GM23338 (cell line): ENCODE measurements around the gene PARD3. TPM values are rescaled to one million over a fixed set of nuclear protein-coding genes. Genes with fewer than 3 reads are reported as not detected.

ENCODE experiments used
- ATAC-seq: fragments of 200-7000 bp; cut with Tn5 transposase; 3 replicates; pipeline ENCODE4 v1.9.1; 2020
- DNase-seq: peaks from one replicate; pipeline ENCODE4 v3.0.0-alpha.2; 2015; ENCODE audit warnings: low spot score
- H2AFZ ChIP-seq: fragments of 200-600 bp; sonication (generic); 2 replicates; pipeline ENCODE4 v1.8.0; 2016; ENCODE audit warnings: antibody characterized with exemption, mild to moderate bottlenecking, moderate library complexity
- H3F3A ChIP-seq: fragments of 200-600 bp; sonication (generic); replicated peaks from 2 replicates; pipeline ENCODE4 v1.8.0; 2017; ENCODE audit warnings: antibody characterized with exemption, mixed run types, low read depth
- H3K27ac ChIP-seq: fragments of 200-600 bp; sonication (generic); 2 replicates; pipeline ENCODE4 v1.6.1; 2016; ENCODE audit warnings: low read depth
- H3K27me3 ChIP-seq: fragments of 200-600 bp; sonication (generic); 2 replicates; pipeline ENCODE4 v1.8.0; 2016; ENCODE audit warnings: mild to moderate bottlenecking, mixed run types, moderate library complexity; ENCODE audit not compliant: insufficient read depth
- H3K36me3 ChIP-seq: fragments of 200-600 bp; sonication (generic); 2 replicates; pipeline ENCODE4 v1.8.0; 2016; ENCODE audit warnings: mild to moderate bottlenecking; ENCODE audit not compliant: insufficient read depth
- H3K4me1 ChIP-seq: fragments of 200-600 bp; sonication (generic); 2 replicates; pipeline ENCODE4 v1.8.0; 2016; ENCODE audit warnings: mild to moderate bottlenecking, moderate library complexity; ENCODE audit not compliant: insufficient read depth
- H3K4me2 ChIP-seq: fragments of 200-600 bp; sonication (generic); 2 replicates; pipeline ENCODE4 v1.7.1; 2017; ENCODE audit warnings: mixed run types
- H3K4me3 ChIP-seq: fragments of 200-600 bp; sonication (generic); 2 replicates; pipeline ENCODE4 v1.6.1; 2016; ENCODE audit warnings: mixed run types
- H3K79me2 ChIP-seq: fragments of 200-600 bp; sonication (generic); replicated peaks from 2 replicates; pipeline ENCODE4 v1.8.0; 2017; ENCODE audit warnings: mild to moderate bottlenecking; ENCODE audit not compliant: insufficient read depth
- H3K9me2 ChIP-seq: fragments of 200-600 bp; sonication (generic); 2 replicates; pipeline ENCODE4 v1.8.0; 2017; ENCODE audit not compliant: insufficient read depth
- H4K20me1 ChIP-seq: fragments of 200-600 bp; sonication (generic); replicated peaks from 2 replicates; pipeline ENCODE4 v1.8.0; 2017; ENCODE audit warnings: mild to moderate bottlenecking; ENCODE audit not compliant: insufficient read depth
- H3K27ac Mint-ChIP-seq: 2 replicates; pipeline ENCODE4 v1.8.0; 2020; ENCODE audit warnings: inconsistent platforms, mild to moderate bottlenecking, moderate library complexity, mixed read lengths
- H3K27me3 Mint-ChIP-seq: 3 replicates; pipeline ENCODE4 v1.8.0; 2022; ENCODE audit warnings: low read depth, mild to moderate bottlenecking, moderate library complexity, mixed read lengths, inconsistent platforms; ENCODE audit not compliant: insufficient read depth, poor library complexity
- H3K36me3 Mint-ChIP-seq: 3 replicates; pipeline ENCODE4 v1.8.0; 2021; ENCODE audit warnings: low read depth, mild to moderate bottlenecking, inconsistent platforms, moderate library complexity, mixed read lengths
- H3K4me1 Mint-ChIP-seq: 3 replicates; pipeline ENCODE4 v1.8.0; 2020; ENCODE audit warnings: mild to moderate bottlenecking, inconsistent platforms, mixed read lengths
- H3K4me3 Mint-ChIP-seq: 3 replicates; pipeline ENCODE4 v1.8.0; 2021; ENCODE audit warnings: moderate library complexity, mild to moderate bottlenecking, inconsistent platforms, mixed read lengths
- H3K9me3 Mint-ChIP-seq: 3 replicates; pipeline ENCODE4 v1.8.0; 2020; ENCODE audit warnings: moderate library complexity, mild to moderate bottlenecking, inconsistent platforms, mixed read lengths
- ETS1 ChIP-seq: IDR thresholded peaks from 2 replicates; pipeline ENCODE4 v1.6.1; 2016; ENCODE audit warnings: antibody characterized with exemption
- EZH2phosphoT487 ChIP-seq: fragments of 200-600 bp; sonication (generic); IDR thresholded peaks from one replicate; pipeline ENCODE4 v1.8.1; 2018; ENCODE audit warnings: antibody characterized with exemption; ENCODE audit not compliant: unreplicated experiment
- JUNB ChIP-seq: IDR thresholded peaks from one replicate; pipeline ENCODE4 v1.6.1; 2016; ENCODE audit warnings: antibody characterized with exemption; ENCODE audit not compliant: unreplicated experiment
- NANOG ChIP-seq: IDR thresholded peaks from 2 replicates; pipeline ENCODE4 v1.6.1; 2016; ENCODE audit warnings: antibody characterized with exemption, borderline replicate concordance
- POLR2AphosphoS5 ChIP-seq: IDR thresholded peaks from 2 replicates; pipeline ENCODE4 v1.6.1; 2016; ENCODE audit warnings: antibody characterized with exemption, low read depth
- STAT1 ChIP-seq: IDR thresholded peaks from one replicate; pipeline ENCODE4 v1.6.1; 2016; ENCODE audit warnings: antibody characterized with exemption; ENCODE audit not compliant: unreplicated experiment
- ZNF114 ChIP-seq: fragments of 250-450 bp; sonication (Bioruptor Pico); IDR thresholded peaks from 2 replicates; pipeline ENCODE4 v1.5.0; 2020; ENCODE audit warnings: mild to moderate bottlenecking, moderate library complexity
- ZNF331 ChIP-seq: fragments of 250-450 bp; sonication (Bioruptor Pico); IDR thresholded peaks from 2 replicates; pipeline ENCODE4 v1.5.0; 2020; ENCODE audit warnings: low read depth, mild to moderate bottlenecking, moderate library complexity
- polyA plus RNA-seq: library from polyadenylated mRNA; unstranded; fragments of >200 nt; fragmentation: Nextera tagmentation; extraction: Ambion mirVana; gene quantifications from 2 replicates; pipeline ENCODE4 v1.2.1, GENCODE V29; 2016
- total RNA-seq: library from RNA; depleted of rRNA; stranded (reverse); fragments of >200 nt; shearing (Covaris generic); gene quantifications from 2 replicates; pipeline ENCODE4 v1.2.3, GENCODE V29; 2014
- TF ChIP-seq, protein P1 (sequence below): fragments of 250-450 bp; sonication (Bioruptor Pico); IDR thresholded peaks from 2 replicates; pipeline ENCODE4 v1.5.0; 2020; ENCODE audit warnings: mild to moderate bottlenecking, moderate library complexity
- TF ChIP-seq, protein P2 (sequence below): IDR thresholded peaks from one replicate; pipeline ENCODE4 v1.6.1; 2018; ENCODE audit warnings: antibody characterized with exemption; ENCODE audit not compliant: unreplicated experiment

PARD3 gene
- total and polyA plus RNA-seq, 2 experiments from 2014 or later, result 30.2 to 51.4 TPM

DNA sequence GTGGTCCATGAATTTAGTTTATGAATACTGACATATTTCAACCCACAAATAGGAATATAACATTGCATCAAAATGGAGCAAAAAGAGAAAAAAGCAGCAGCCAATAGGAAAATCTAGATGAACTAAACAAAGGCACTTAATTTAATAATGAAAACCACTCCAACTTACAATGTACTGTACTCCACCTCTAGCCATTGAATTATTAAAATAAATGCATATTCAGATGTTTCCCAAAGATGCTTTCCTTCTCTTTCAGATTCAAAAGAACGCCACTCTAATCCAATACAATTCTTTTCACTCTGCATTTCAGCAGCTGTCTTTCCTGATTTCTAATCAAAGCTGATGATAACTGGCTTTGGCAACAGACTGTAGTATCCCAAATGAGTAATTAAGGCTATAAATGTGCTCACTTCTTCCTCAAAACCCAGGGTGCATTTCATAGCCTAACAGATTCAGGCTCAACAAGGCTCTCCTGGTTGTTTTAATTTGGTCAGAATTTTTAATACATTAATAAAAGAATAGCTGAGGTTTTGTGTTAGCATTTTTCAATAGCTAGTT, 577.1 kb downstream of the PARD3 start:
- Histone ChIP-seq H3K79me2 (no peaks in the 10 kb centered on the region), H3K4me2 (no peak overlapping the region), H4K20me1 (no peaks in the 10 kb centered on the region), H3K27ac (no peak overlapping the region), H3K9me2 (no peaks in the 10 kb centered on the region), H3F3A (no peaks in the 10 kb centered on the region), H3K27me3 (no peaks in the 10 kb centered on the region), H3K4me3 (no peak overlapping the region), H3K4me1 (peaks cover 26% of the 10 kb centered on the region), H2AFZ (no peak overlapping the region), H3K36me3 (no peaks in the 10 kb centered on the region)
- no peak overlapping the region for H3K4me3 Mint-ChIP-seq
- no peak for ATAC-seq
- peaks cover 34% of the 10 kb centered on the region for H3K4me1 Mint-ChIP-seq
- no peak overlapping the region for H3K27ac Mint-ChIP-seq
- DNase-seq, result no peak
- no peak for TF ChIP-seq POLR2AphosphoS5
- no peak for TF ChIP-seq EZH2phosphoT487
- TF ChIP-seq STAT1, result no peak
- no peaks in the 10 kb centered on the region for H3K27me3 Mint-ChIP-seq
- H3K9me3 Mint-ChIP-seq, result no peaks in the 10 kb centered on the region
- no peaks in the 10 kb centered on the region for H3K36me3 Mint-ChIP-seq

GRCh38 chr10:34236931-34237330, 578.2 kb downstream of the PARD3 start:
- no peaks in the 10 kb centered on the region for H3K9me3 Mint-ChIP-seq
- no peaks in the 10 kb centered on the region for H3K27me3 Mint-ChIP-seq
- Histone ChIP-seq H3K4me2 (no peak overlapping the region), H4K20me1 (no peaks in the 10 kb centered on the region), H3K4me3 (no peak overlapping the region), H3K9me2 (no peaks in the 10 kb centered on the region), H3F3A (no peaks in the 10 kb centered on the region), H3K36me3 (no peaks in the 10 kb centered on the region), H3K27me3 (no peaks in the 10 kb centered on the region), H2AFZ (no peak overlapping the region), H3K79me2 (no peaks in the 10 kb centered on the region), H3K4me1 (peaks cover 26% of the 10 kb centered on the region), H3K27ac (no peak overlapping the region)
- H3K4me3 Mint-ChIP-seq, result no peak overlapping the region
- DNase-seq (no peak), ATAC-seq (no peak)
- H3K27ac Mint-ChIP-seq, result no peak overlapping the region
- no peaks in the 10 kb centered on the region for H3K36me3 Mint-ChIP-seq
- H3K4me1 Mint-ChIP-seq, result peaks cover 34% of the 10 kb centered on the region
- no peak for TF ChIP-seq ETS1
- TF ChIP-seq POLR2AphosphoS5, result no peak
- no peak for TF ChIP-seq EZH2phosphoT487
- no peak for TF ChIP-seq NANOG
- TF ChIP-seq, protein P1, sequence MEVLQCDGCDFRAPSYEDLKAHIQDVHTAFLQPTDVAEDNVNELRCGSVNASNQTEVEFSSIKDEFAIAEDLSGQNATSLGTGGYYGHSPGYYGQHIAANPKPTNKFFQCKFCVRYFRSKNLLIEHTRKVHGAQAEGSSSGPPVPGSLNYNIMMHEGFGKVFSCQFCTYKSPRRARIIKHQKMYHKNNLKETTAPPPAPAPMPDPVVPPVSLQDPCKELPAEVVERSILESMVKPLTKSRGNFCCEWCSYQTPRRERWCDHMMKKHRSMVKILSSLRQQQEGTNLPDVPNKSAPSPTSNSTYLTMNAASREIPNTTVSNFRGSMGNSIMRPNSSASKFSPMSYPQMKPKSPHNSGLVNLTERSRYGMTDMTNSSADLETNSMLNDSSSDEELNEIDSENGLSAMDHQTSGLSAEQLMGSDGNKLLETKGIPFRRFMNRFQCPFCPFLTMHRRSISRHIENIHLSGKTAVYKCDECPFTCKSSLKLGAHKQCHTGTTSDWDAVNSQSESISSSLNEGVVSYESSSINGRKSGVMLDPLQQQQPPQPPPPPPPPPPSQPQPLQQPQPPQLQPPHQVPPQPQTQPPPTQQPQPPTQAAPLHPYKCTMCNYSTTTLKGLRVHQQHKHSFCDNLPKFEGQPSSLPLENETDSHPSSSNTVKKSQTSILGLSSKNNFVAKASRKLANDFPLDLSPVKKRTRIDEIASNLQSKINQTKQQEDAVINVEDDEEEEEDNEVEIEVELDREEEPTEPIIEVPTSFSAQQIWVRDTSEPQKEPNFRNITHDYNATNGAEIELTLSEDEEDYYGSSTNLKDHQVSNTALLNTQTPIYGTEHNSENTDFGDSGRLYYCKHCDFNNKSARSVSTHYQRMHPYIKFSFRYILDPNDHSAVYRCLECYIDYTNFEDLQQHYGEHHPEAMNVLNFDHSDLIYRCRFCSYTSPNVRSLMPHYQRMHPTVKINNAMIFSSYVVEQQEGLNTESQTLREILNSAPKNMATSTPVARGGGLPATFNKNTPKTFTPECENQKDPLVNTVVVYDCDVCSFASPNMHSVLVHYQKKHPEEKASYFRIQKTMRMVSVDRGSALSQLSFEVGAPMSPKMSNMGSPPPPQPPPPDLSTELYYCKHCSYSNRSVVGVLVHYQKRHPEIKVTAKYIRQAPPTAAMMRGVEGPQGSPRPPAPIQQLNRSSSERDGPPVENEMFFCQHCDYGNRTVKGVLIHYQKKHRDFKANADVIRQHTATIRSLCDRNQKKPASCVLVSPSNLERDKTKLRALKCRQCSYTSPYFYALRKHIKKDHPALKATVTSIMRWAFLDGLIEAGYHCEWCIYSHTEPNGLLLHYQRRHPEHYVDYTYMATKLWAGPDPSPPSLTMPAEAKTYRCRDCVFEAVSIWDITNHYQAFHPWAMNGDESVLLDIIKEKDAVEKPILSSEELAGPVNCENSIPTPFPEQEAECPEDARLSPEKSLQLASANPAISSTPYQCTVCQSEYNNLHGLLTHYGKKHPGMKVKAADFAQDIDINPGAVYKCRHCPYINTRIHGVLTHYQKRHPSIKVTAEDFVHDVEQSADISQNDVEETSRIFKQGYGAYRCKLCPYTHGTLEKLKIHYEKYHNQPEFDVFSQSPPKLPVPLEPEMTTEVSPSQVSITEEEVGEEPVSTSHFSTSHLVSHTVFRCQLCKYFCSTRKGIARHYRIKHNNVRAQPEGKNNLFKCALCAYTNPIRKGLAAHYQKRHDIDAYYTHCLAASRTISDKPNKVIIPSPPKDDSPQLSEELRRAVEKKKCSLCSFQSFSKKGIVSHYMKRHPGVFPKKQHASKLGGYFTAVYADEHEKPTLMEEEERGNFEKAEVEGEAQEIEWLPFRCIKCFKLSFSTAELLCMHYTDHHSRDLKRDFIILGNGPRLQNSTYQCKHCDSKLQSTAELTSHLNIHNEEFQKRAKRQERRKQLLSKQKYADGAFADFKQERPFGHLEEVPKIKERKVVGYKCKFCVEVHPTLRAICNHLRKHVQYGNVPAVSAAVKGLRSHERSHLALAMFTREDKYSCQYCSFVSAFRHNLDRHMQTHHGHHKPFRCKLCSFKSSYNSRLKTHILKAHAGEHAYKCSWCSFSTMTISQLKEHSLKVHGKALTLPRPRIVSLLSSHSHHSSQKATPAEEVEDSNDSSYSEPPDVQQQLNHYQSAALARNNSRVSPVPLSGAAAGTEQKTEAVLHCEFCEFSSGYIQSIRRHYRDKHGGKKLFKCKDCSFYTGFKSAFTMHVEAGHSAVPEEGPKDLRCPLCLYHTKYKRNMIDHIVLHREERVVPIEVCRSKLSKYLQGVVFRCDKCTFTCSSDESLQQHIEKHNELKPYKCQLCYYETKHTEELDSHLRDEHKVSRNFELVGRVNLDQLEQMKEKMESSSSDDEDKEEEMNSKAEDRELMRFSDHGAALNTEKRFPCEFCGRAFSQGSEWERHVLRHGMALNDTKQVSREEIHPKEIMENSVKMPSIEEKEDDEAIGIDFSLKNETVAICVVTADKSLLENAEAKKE (CRISPR knock-in tag), result no peak
- TF ChIP-seq, protein P2, sequence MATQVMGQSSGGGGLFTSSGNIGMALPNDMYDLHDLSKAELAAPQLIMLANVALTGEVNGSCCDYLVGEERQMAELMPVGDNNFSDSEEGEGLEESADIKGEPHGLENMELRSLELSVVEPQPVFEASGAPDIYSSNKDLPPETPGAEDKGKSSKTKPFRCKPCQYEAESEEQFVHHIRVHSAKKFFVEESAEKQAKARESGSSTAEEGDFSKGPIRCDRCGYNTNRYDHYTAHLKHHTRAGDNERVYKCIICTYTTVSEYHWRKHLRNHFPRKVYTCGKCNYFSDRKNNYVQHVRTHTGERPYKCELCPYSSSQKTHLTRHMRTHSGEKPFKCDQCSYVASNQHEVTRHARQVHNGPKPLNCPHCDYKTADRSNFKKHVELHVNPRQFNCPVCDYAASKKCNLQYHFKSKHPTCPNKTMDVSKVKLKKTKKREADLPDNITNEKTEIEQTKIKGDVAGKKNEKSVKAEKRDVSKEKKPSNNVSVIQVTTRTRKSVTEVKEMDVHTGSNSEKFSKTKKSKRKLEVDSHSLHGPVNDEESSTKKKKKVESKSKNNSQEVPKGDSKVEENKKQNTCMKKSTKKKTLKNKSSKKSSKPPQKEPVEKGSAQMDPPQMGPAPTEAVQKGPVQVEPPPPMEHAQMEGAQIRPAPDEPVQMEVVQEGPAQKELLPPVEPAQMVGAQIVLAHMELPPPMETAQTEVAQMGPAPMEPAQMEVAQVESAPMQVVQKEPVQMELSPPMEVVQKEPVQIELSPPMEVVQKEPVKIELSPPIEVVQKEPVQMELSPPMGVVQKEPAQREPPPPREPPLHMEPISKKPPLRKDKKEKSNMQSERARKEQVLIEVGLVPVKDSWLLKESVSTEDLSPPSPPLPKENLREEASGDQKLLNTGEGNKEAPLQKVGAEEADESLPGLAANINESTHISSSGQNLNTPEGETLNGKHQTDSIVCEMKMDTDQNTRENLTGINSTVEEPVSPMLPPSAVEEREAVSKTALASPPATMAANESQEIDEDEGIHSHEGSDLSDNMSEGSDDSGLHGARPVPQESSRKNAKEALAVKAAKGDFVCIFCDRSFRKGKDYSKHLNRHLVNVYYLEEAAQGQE, result no peak
- TF ChIP-seq JUNB, result no peak
- TF ChIP-seq ZNF331, result no peak
- TF ChIP-seq ZNF114 (CRISPR knock-in tag), result no peak
